MCF 10A (cell line): ENCODE data around the gene AHNAK2. TPM values are rescaled to one million over a fixed set of nuclear protein-coding genes. Genes with fewer than 3 reads are reported as not detected.
A peak's percentile ranks its signal among the peaks of the same experiment; 100 is the strongest.

Source experiments
- BruUV-seq: library from RNA; stranded (reverse); fragments of 400-500 nt; replicated peaks from 2 replicates; lab custom pipeline; 2021; lab: Mats Ljungman, UMichigan
- CTCF ChIA-PET: fragments of 300-600 bp; sonication (Branson Sonifier 250); formaldehyde crosslinking; extraction: SDS; loops from one replicate; lab custom pipeline; 2021; ENCODE audit warnings: antibody characterized with exemption, inconsistent platforms; lab: Yijun Ruan, JAX
- POLR2A ChIA-PET: fragments of 300-600, 350-650 bp; sonication (Branson Sonifier 250); formaldehyde crosslinking; extraction: SDS; loops from one replicate; lab custom pipeline; 2020; ENCODE audit warnings: antibody characterized with exemption, inconsistent platforms; lab: Yijun Ruan, JAX
- DNase-seq: peaks from one replicate; pipeline ENCODE4 v3.0.0-alpha.2; 2018; ENCODE audit not compliant: unreplicated experiment
- H3K27ac Mint-ChIP-seq: one replicate; pipeline ENCODE4 v1.8.0; 2022; ENCODE audit warnings: mild to moderate bottlenecking, low read depth, mixed read lengths; ENCODE audit not compliant: unreplicated experiment
- H3K27me3 Mint-ChIP-seq: one replicate; pipeline ENCODE4 v1.8.0; 2022; ENCODE audit warnings: mixed read lengths; ENCODE audit not compliant: insufficient read depth, unreplicated experiment
- H3K36me3 Mint-ChIP-seq: one replicate; pipeline ENCODE4 v1.8.0; 2022; ENCODE audit warnings: mild to moderate bottlenecking, moderate library complexity, mixed read lengths; ENCODE audit not compliant: insufficient read depth, unreplicated experiment
- H3K4me1 Mint-ChIP-seq: one replicate; pipeline ENCODE4 v1.8.0; 2022; ENCODE audit warnings: mixed read lengths; ENCODE audit not compliant: insufficient read depth, unreplicated experiment
- H3K4me3 Mint-ChIP-seq: one replicate; pipeline ENCODE4 v1.8.0; 2022; ENCODE audit warnings: mild to moderate bottlenecking, moderate library complexity, mixed read lengths; ENCODE audit not compliant: unreplicated experiment
- H3K9me3 Mint-ChIP-seq: one replicate; pipeline ENCODE4 v1.8.0; 2022; ENCODE audit warnings: mixed read lengths; ENCODE audit not compliant: unreplicated experiment
- intact Hi-C: fragments of 100-400 bp; cut with micrococcal nuclease; formaldehyde crosslinking; loops from 2 replicates; pipeline ENCODE4 v1.14.1; 2022
- total RNA-seq: library from RNA; stranded (reverse); gene quantifications from 2 replicates; pipeline ENCODE4 v1.2.3, GENCODE V29; 2022
- TF ChIP-seq, protein P1 (sequence below): fragments of 200-600 bp; IDR thresholded peaks from one replicate; pipeline ENCODE4 v1.8.0; 2022; ENCODE audit warnings: antibody characterized with exemption, mild to moderate bottlenecking; ENCODE audit not compliant: unreplicated experiment

Gene AHNAK2
- total RNA-seq, 1 experiment from 2014 or later, result 218 TPM

DNA sequence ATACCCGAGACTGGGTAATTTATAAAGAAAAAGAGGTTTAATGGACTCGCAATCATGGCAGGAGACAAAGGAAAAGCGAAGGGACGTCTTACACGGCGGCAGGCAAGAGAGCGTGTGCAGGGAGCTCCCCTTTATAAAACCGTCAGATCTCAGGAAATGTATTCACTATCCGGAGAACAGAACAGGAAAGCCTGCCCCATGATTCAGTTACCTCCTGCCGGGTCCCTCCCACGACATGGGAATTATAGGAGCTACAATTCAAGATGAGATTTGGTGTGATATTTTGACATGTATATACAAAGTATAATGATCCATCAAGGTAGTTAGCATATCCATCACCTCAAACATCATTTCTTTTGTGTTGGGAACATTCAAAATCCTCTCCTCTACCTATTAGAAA is 45.0 kb upstream of the AHNAK2 start:
- BruUV-seq, result no TSS peak
- Mint-ChIP-seq H3K4me1 (peaks cover 24% of the 10 kb centered on the region), H3K4me3 (peak overlapping the region; percentile 94), H3K27me3 (no peaks in the 10 kb centered on the region), H3K36me3 (peaks cover 9% of the 10 kb centered on the region), H3K27ac (peak overlapping the region; percentile 75), H3K9me3 (no peaks in the 10 kb centered on the region)
- POLR2A ChIA-PET, result interaction anchor here (0.9 to 18.5 kb wide), 4 partner anchors 9 to 64 kb away, joined by 4 to 636 read pairs (median 7); no protein-coding TSS in a partner anchor
- TF ChIP-seq, protein P1, sequence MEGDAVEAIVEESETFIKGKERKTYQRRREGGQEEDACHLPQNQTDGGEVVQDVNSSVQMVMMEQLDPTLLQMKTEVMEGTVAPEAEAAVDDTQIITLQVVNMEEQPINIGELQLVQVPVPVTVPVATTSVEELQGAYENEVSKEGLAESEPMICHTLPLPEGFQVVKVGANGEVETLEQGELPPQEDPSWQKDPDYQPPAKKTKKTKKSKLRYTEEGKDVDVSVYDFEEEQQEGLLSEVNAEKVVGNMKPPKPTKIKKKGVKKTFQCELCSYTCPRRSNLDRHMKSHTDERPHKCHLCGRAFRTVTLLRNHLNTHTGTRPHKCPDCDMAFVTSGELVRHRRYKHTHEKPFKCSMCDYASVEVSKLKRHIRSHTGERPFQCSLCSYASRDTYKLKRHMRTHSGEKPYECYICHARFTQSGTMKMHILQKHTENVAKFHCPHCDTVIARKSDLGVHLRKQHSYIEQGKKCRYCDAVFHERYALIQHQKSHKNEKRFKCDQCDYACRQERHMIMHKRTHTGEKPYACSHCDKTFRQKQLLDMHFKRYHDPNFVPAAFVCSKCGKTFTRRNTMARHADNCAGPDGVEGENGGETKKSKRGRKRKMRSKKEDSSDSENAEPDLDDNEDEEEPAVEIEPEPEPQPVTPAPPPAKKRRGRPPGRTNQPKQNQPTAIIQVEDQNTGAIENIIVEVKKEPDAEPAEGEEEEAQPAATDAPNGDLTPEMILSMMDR, result no peak
- peak; percentile 44 for DNase-seq
- CTCF ChIA-PET, result interaction anchor here (1.0 to 1.5 kb wide), 2 partner anchors 21 to 23 kb away, joined by 4 read pairs; no protein-coding TSS in a partner anchor
- intact Hi-C loops, result no loop called here

DNA sequence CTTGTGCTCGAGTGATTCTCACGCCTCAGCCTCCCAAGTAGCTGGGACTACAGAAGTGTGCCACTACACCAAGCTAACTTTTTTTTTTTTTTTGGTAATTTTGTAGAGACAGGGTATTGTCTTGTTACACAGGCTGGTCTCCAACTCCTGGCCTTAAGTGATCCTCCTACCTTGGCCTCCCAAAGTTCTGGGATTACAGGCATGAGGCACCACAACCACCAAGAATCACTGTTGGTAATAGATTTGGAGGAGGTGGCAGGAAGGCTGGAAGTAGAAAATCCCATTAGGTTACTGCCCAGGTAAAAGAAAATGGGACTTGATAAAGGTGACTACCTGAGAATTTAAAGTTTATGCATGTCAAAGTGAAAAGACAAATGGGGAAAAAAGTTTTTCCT is 44.1 kb upstream of the AHNAK2 start:
- BruUV-seq, result no TSS peak
- ChIA-PET POLR2A (interaction anchor here (0.6 to 18.5 kb wide), 8 partner anchors 24 to 110 kb away, joined by 3 to 636 read pairs (median 10); partner anchors contain the start of genes AHNAK2 and CLBA1), CTCF (interaction anchor here (0.6 to 10.3 kb wide), 4 partner anchors 22 to 48 kb away, joined by 3 to 96 read pairs (median 4); no protein-coding TSS in a partner anchor)
- Mint-ChIP-seq H3K4me3 (peak overlapping the region; percentile 94), H3K4me1 (peaks cover 31% of the 10 kb centered on the region), H3K9me3 (no peaks in the 10 kb centered on the region), H3K27ac (peak overlapping the region; percentile 94), H3K36me3 (peaks cover 9% of the 10 kb centered on the region), H3K27me3 (no peaks in the 10 kb centered on the region)
- no peak for DNase-seq
- TF ChIP-seq, protein P1, result no peak
- intact Hi-C loops, result no loop called here

DNA sequence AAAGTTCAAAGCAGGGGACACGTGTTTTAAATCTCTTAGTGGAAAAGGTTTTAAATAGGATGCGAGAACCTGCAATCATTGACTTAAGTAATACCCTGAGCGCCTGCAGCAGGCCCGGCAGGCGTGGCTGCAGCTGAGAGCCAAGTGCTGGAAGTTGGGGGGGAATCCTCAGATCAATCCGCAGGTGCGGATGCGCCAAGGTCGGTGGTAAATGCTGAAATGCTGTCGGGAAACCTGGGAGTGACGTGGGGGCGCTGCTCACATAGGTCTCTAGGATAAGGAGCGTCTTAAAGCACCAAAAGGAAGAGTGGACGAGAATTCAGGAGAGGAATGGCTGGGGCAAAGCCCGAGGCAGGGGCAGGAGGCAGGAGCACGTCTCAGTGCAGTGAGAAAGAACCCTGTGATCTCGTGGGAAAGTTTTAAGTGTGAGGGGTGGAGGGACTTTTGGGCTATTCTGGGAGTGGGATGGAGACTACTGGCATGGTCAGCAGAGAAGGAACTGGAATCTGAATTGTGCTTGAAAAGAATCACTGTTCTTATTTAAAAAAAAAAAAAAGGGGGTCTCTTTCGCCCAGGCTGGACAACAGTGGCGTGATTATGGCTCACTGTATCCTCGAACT is 43.6 kb upstream of the AHNAK2 start:
- BruUV-seq, result TSS peak; percentile 75
- CTCF ChIA-PET, result interaction anchor here (0.6 to 10.3 kb wide), 4 partner anchors 22 to 47 kb away, joined by 3 to 96 read pairs (median 4); no protein-coding TSS in a partner anchor

More for the DNA sequence above, 43.6 kb upstream of the AHNAK2 start:
- H3K27me3 Mint-ChIP-seq, result no peaks in the 10 kb centered on the region
- H3K4me3 Mint-ChIP-seq, result peak overlapping the region; percentile 94
- peaks cover 35% of the 10 kb centered on the region for H3K4me1 Mint-ChIP-seq
- DNase-seq, result peak; percentile 50
- TF ChIP-seq, protein P1, result no peak
- H3K9me3 Mint-ChIP-seq, result no peaks in the 10 kb centered on the region
- POLR2A ChIA-PET, result interaction anchor here (0.6 to 18.5 kb wide), 12 partner anchors 15 to 1483 kb away, joined by 3 to 636 read pairs (median 7); partner anchors contain the start of genes AHNAK2, BRF1 and CLBA1
- H3K27ac Mint-ChIP-seq, result peak overlapping the region; percentile 94
- peaks cover 14% of the 10 kb centered on the region for H3K36me3 Mint-ChIP-seq
- intact Hi-C loops, result no loop called here
